K562 (cell line): ENCODE data around the gene ZNF473. TPM values are rescaled to one million over a fixed set of nuclear protein-coding genes. Genes with fewer than 3 reads are reported as not detected.

Experiments used
- ATAC-seq: fragments of 200-7000 bp; cut with Tn5 transposase; 3 replicates; pipeline ENCODE4 v1.9.1; 2020; ENCODE audit warnings: moderate library complexity
- BruUV-seq: library from RNA; stranded (reverse); fragments of 400-500 nt; replicated peaks from 2 replicates; lab custom pipeline; 2021; lab: Mats Ljungman, UMichigan
- CTCF ChIA-PET: fragments of 300-600 bp; formaldehyde crosslinking; extraction: SDS; loops from one replicate; lab custom pipeline; 2021; ENCODE audit warnings: low intra/inter-chr PET ratio; lab: Yijun Ruan, JAX
- POLR2A ChIA-PET: fragments of 300-600, 350-650 bp; sonication (Branson Sonifier 250); formaldehyde crosslinking; extraction: SDS; loops from one replicate; lab custom pipeline; 2021; ENCODE audit warnings: antibody characterized with exemption, inconsistent platforms; lab: Yijun Ruan, JAX
- DNase-seq, 4 experiments: peaks; one replicate each; pipeline versions ENCODE4 v3.0.0 to v3.0.0-alpha.2; 2011 to 2018; ENCODE audit warnings: low spot score in 3 of 4, mixed read lengths in 3 of 4; ENCODE audit errors: extremely low read depth in 1 of 4
- FAIRE-seq: peaks from 2 replicates; lab custom pipeline; 2011; peaks lifted over from hg19 to GRCh38; lab: Jason Lieb, UNC
- H2AFZ ChIP-seq: 2 replicates; pipeline ENCODE4 v1.6.0; 2011; ENCODE audit warnings: low read depth, low read length, control low read depth, inconsistent platforms
- H3K27ac ChIP-seq: fragments of 200-600 bp; 3 replicates; pipeline ENCODE4 v1.8.0; 2011; ENCODE audit warnings: low read depth, mild to moderate bottlenecking, control low read depth, inconsistent platforms, low read length, moderate library complexity, mixed read lengths; ENCODE audit errors: extremely low read depth
- H3K27me3 ChIP-seq, 2 experiments: fragments of 300-600 bp in 1 of 2; 2 replicates in 1 of 2; 3 replicates in 1 of 2; pipeline versions ENCODE4 v1.6.0 to v1.8.0; 2011; ENCODE audit warnings: inconsistent platforms in 2 of 2, low read length in 2 of 2, mild to moderate bottlenecking in 1 of 2, mixed read lengths in 1 of 2, moderate library complexity in 1 of 2; ENCODE audit not compliant: control insufficient read depth in 2 of 2, insufficient read depth in 2 of 2
- H3K36me3 ChIP-seq: fragments of 300-600 bp; 3 replicates; pipeline ENCODE4 v1.8.0; 2011; ENCODE audit warnings: mild to moderate bottlenecking, low read length, inconsistent platforms; ENCODE audit not compliant: control insufficient read depth, insufficient read depth
- H3K4me1 ChIP-seq, 2 experiments: fragments of 200-600 bp in 1 of 2; replicated peaks in 1 of 2; 2 replicates in 1 of 2; 3 replicates in 1 of 2; pipeline versions ENCODE4 v1.5.1 to v1.8.0; 2011; ENCODE audit warnings: inconsistent platforms in 2 of 2, low read length in 2 of 2, mild to moderate bottlenecking in 1 of 2, mixed read lengths in 1 of 2, moderate library complexity in 1 of 2; ENCODE audit not compliant: control insufficient read depth in 2 of 2, insufficient read depth in 2 of 2
- H3K4me2 ChIP-seq: 2 replicates; pipeline ENCODE4 v1.6.1; 2011; ENCODE audit warnings: low read length, control low read depth, inconsistent platforms, mixed read lengths; ENCODE audit not compliant: insufficient read depth
- H3K4me3 ChIP-seq: fragments of 200-600 bp; sonication (generic), shearing (Covaris generic); 2 replicates; pipeline ENCODE4 v1.5.1; 2016; ENCODE audit warnings: control low read depth, inconsistent platforms
- H3K79me2 ChIP-seq: fragments of 200-600 bp; 3 replicates; pipeline ENCODE4 v1.8.0; 2011; ENCODE audit warnings: low read length, inconsistent platforms; ENCODE audit not compliant: control insufficient read depth, insufficient read depth
- H3K9ac ChIP-seq, 2 experiments: 2 replicates each; pipeline versions ENCODE4 v1.6.0 to v1.6.1; 2011; ENCODE audit warnings: low read depth in 2 of 2, low read length in 2 of 2, control low read depth in 1 of 2, inconsistent platforms in 1 of 2, mild to moderate bottlenecking in 1 of 2, mixed read lengths in 1 of 2; ENCODE audit not compliant: insufficient read depth in 1 of 2
- H3K9me1 ChIP-seq: one replicate; pipeline ENCODE4 v1.6.0; 2011; ENCODE audit warnings: inconsistent platforms, mild to moderate bottlenecking, low read length, moderate library complexity; ENCODE audit not compliant: control insufficient read depth, insufficient read depth
- H3K9me3 ChIP-seq: replicated peaks from 2 replicates; pipeline ENCODE4 v1.5.1; 2011; ENCODE audit warnings: low read depth, low read length, inconsistent platforms; ENCODE audit not compliant: control insufficient read depth, insufficient read depth
- H4K20me1 ChIP-seq: replicated peaks from 2 replicates; pipeline ENCODE4 v1.6.1; 2011; ENCODE audit warnings: low read length, inconsistent platforms, mixed read lengths; ENCODE audit not compliant: control insufficient read depth, insufficient read depth
- ELF1 ChIP-seq: fragments of 200-800 bp; sonication (Bioruptor generic); IDR thresholded peaks from 2 replicates; pipeline ENCODE4 v1.6.1; 2016; ENCODE audit warnings: missing genetic modification characterization, missing compliant biosample characterization
- GABPA ChIP-seq: fragments of 200-800 bp; sonication (Bioruptor generic); conservative IDR thresholded peaks from 2 replicates; pipeline ENCODE4 v1.6.1; 2016; ENCODE audit warnings: low read depth, missing genetic modification characterization, missing compliant biosample characterization
- MGA ChIP-seq: fragments of 450-650 bp; IDR thresholded peaks from 2 replicates; pipeline ENCODE4 v1.6.1; 2016; ENCODE audit warnings: mild to moderate bottlenecking, moderate library complexity
- MYNN ChIP-seq, 2 experiments: sonication (generic); formaldehyde crosslinking in 1 of 2; IDR thresholded peaks; 2 replicates each; pipeline versions ENCODE4 v1.5.0 to v1.6.1; 2016 to 2020; ENCODE audit warnings: antibody characterized with exemption in 1 of 2, missing genetic modification reagents in 1 of 2
- NEUROD1 ChIP-seq: fragments of 150-350 bp; IDR thresholded peaks from 2 replicates; pipeline ENCODE4 v1.6.1; 2014; ENCODE audit warnings: borderline replicate concordance, low read length, low read depth; ENCODE audit not compliant: partially characterized antibody
- RBFOX2 ChIP-seq: fragments of 200-400 bp; formaldehyde crosslinking; IDR thresholded peaks from 2 replicates; pipeline ENCODE4 v1.6.1; 2017; ENCODE audit warnings: low read depth, mild to moderate bottlenecking, low read length, moderate library complexity
- U2AF2 ChIP-seq: fragments of 200-400 bp; formaldehyde crosslinking; optimal IDR thresholded peaks from 2 replicates; pipeline ENCODE3; 2017; ENCODE audit warnings: low read depth, mild to moderate bottlenecking, low read length
- ZNF124 ChIP-seq: sonication (generic); formaldehyde crosslinking; IDR thresholded peaks from 2 replicates; pipeline ENCODE4 v1.8.1; 2022; ENCODE audit warnings: missing genetic modification reagents
- ZNF239 ChIP-seq: fragments of 250-450 bp; sonication (Bioruptor Pico); IDR thresholded peaks from 2 replicates; pipeline ENCODE4 v1.4.0; 2020; ENCODE audit warnings: mild to moderate bottlenecking
- ZNF644 ChIP-seq: fragments of 200-800 bp; sonication (Bioruptor generic); IDR thresholded peaks from 2 replicates; pipeline ENCODE4 v1.6.1; 2016; ENCODE audit warnings: low read depth, missing genetic modification characterization, missing compliant biosample characterization
- ZNF778 ChIP-seq: fragments of 450-650 bp; formaldehyde crosslinking; IDR thresholded peaks from 2 replicates; pipeline ENCODE4 v1.4.0; 2020; ENCODE audit warnings: mild to moderate bottlenecking, moderate library complexity
- WGBS: fragments of 100-300 bp; shearing (Covaris generic); methylation state at CpG from one replicate; pipeline ENCODE4 v1.1.6; 2016; ENCODE audit warnings: low coverage, mixed read lengths; ENCODE audit not compliant: insufficient coverage; ENCODE audit errors: missing lambda C conversion rate; 5-methylcytosine and 5-hydroxymethylcytosine counted together
- in situ Hi-C: fragments of 300-500 bp; cut with MboI; formaldehyde crosslinking; loops from 4 replicates; pipeline ENCODE4 v1.15.0; 2018; ENCODE audit warnings: inconsistent platforms, mixed read lengths
- intact Hi-C: fragments of 100-400 bp; cut with micrococcal nuclease; formaldehyde crosslinking; loops from 2 replicates; pipeline ENCODE4 v1.14.2; 2022
- polyA plus RNA-seq, 8 experiments: library from polyadenylated mRNA; depleted of rRNA in 4 of 8; stranded (reverse) in 5 of 8; unstranded in 3 of 8; fragments of >200 nt; fragmentation: Nextera tagmentation in 2 of 8; fragmentation: Illumina TruSeq in 1 of 8; extraction: Ambion mirVana in 2 of 8; extraction: Trizol in 1 of 8; gene quantifications; 2 replicates each; pipeline versions ENCODE4 v1.2.1 to v1.2.3, GENCODE V29; 2011 to 2014; ENCODE audit warnings: inconsistent platforms in 1 of 8, missing spikeins in 1 of 8
- total RNA-seq, 7 experiments: library from RNA; depleted of rRNA in 6 of 7; stranded (reverse); fragments of >200 nt in 6 of 7; fragmentation: Illumina TruSeq in 2 of 7; extraction: Trizol in 2 of 7; gene quantifications; 2 replicates each; pipeline versions ENCODE4 v1.2.1 to v1.2.3, GENCODE V29; 2011 to 2021; ENCODE audit warnings: low replicate concordance in 1 of 7

ZNF473 gene
- total and polyA plus RNA-seq, 9 of the 15 experiments (the other 6 are each of a cell fraction or from before 2014, with no cell fraction given): 8.2 to 34.0 (median 28.5) TPM

GRCh38 chr19:50000841-50001557, 24.8 kb upstream of the ZNF473 start:
- DNase-seq: no peak
- Histone ChIP-seq H3K9me3 (no peaks in the 10 kb centered on the region), H3K4me1 (peaks cover 8 to 17% of the 10 kb centered on the region in 2 experiments), H3K36me3 (peaks cover 75% of the 10 kb centered on the region; the same call in 2 of the 3 replicates), H4K20me1 (no peaks in the 10 kb centered on the region), H3K27ac (no peak overlapping the region), H3K9me1 (peaks cover 9% of the 10 kb centered on the region), H3K4me3 (no peak overlapping the region), H3K79me2 (no peaks in the 10 kb centered on the region; the same call in 2 of the 3 replicates), H3K9ac (peak overlapping the region in 1 of 2 experiments; percentile 50; a peak in 1 of 4 replicates), H3K27me3 (no peaks in the 10 kb centered on the region), H2AFZ (no peak overlapping the region), H3K4me2 (no peak overlapping the region)
- in situ Hi-C loops (no loop called here), intact Hi-C loops (no loop called here)
- CTCF ChIA-PET: no interaction called here
- POLR2A ChIA-PET: interaction anchor here (0.7 to 1.2 kb wide), 2 partner anchors 10 to 438 kb away, joined by 3 read pairs; no protein-coding TSS in a partner anchor
- no TSS peak for BruUV-seq
- ATAC-seq: no peak
- WGBS: 88% methylated on average over 16 of the region's 16 CpGs
- FAIRE-seq: no peak
- no peak for TF ChIP-seq NEUROD1
- TF ChIP-seq ZNF644 (tag): no peak
- no peak for TF ChIP-seq ZNF778 (CRISPR knock-in tag)
- TF ChIP-seq ZNF239 (CRISPR knock-in tag): no peak
- TF ChIP-seq MGA: no peak
- no peak for TF ChIP-seq RBFOX2
- no peak for TF ChIP-seq ZNF124 (CRISPR knock-in tag)
- no peak for TF ChIP-seq U2AF2
- no peak for TF ChIP-seq ELF1 (tag)
- TF ChIP-seq GABPA (tag): no peak
- TF ChIP-seq MYNN (IDR thresholded peaks at IDR 0.05): no peak
- no peak for TF ChIP-seq MYNN (CRISPR knock-in tag; IDR thresholded peaks at IDR 0.05)
